Stimulated activated CD8-positive, alpha-beta memory T cell treated with anti-CD3 and anti-CD28 coated beads, Interleukin-4, amount 100 ng/mL, for 24 hours (primary cell): ENCODE measurements around the gene DNM3.

ENCODE experiments used
- DNase-seq: peaks from one replicate; pipeline ENCODE4 v3.0.0-alpha.2; 2020; ENCODE audit warnings: low read depth

Gene DNM3

GRCh38 chr1:172394811-172395210 is 553.5 kb downstream of the DNM3 start:
- no peak for DNase-seq

DNA sequence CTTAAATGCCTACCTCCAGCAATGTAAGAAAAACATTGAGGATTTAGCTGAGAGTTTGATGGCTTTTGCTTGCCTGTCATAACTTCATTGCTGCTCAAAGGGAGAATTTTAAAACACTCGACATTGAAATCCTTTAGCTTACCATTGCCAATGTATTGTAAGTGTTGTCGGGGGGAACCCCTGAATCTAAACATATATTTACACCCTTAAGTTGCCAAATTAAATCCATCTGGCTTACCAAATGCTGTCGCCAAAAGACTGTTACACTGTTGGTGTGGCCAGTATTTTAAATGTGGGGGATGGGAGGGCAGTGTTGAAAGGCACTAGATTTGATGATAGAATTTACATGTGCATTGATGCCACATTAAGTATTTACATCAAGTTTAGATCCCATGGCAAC is 554.3 kb downstream of the DNM3 start:
- DNase-seq, result no peak

GRCh38 chr1:172397221-172397620 is 555.9 kb downstream of the DNM3 start:
- no peak for DNase-seq

- no peak for DNase-seq
Observed at GRCh38 chr1:172397633-172398032, 556.3 kb downstream of the DNM3 start.

DNA sequence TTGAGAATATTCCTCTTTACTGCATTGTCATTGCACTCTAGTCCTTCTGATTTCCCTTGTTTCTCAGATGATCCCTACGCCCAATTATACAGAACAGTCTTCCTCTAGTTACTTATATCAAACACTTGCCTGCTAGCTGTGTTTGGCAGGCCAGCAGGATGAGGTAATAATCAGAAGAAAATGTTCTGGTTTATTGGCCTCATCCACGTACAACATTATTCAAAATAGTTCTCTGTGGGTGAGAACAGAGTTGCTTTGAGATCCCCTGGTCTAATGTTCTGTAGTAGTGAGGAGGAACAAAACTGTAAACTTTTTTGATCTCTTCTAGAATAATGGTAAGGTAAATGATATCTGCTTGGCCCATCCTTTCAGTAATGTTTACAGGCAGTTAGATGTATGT is 556.9 kb downstream of the DNM3 start:
- no peak for DNase-seq

GRCh38 chr1:172398970-172399755 is 557.9 kb downstream of the DNM3 start:
- no peak for DNase-seq

GRCh38 chr1:172399756-172400721 is 558.7 kb downstream of the DNM3 start:
- no peak for DNase-seq

DNA sequence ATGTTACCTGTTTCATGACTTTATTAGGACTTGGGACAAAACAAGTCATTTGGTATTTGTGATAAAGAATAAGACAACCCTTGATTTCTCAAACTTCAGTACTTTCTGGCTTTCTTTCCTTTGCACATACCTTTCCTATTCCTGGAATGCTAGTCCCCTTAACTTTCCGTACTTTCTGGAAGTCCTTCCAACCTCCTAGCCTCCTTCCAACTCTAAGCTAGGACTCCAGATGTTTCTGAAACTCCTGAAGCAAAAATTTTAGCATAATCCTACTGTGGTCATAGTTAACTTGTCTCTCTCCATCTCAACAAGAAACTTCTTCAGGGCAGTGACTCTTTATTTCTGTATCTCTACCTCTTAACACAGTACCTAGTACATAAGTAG is 559.4 kb downstream of the DNM3 start:
- no peak for DNase-seq

DNA sequence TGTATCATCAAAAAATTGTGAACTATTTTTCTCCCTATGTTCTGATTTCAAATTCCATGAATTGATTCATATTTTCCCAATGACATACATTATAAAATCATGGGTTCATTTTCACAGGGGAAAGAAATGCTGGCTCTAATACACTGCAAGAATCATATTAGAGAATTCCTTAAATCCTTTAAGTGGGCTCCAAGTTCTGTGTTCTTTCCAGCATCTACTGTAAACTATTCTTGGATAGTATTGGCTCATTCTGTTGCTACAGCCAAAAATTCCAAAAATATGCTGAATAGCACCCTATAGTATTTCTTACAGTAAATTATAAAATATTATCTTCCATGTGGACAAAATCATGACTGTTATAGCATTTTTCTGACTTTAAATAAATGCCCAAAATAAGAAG is 560.2 kb downstream of the DNM3 start:
- DNase-seq, result no peak

GRCh38 chr1:172401892-172402291 is 560.6 kb downstream of the DNM3 start:
- DNase-seq, result no peak

GRCh38 chr1:172402878-172403569 is 561.7 kb downstream of the DNM3 start:
- DNase-seq, result no peak

DNA sequence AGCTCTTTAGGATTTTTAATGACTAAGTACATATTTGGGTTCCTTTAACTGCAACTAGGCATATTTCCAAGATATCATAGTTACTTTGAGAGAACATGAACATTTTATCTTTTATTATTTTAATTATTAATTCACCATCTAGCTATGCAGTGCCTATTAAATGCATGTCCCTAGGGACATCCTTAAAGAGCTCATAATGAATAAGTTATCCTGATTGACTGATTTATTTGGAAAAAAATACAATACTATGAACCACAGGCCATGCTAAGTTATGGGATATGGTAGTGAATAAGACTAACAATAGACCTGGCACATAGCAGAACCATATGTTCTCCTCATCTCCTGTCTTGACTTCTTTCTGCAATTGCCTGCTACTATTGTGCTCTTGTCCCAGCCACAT is 562.8 kb downstream of the DNM3 start:
- no peak for DNase-seq

- DNase-seq, result no peak
Observed at GRCh38 chr1:172405912-172406311, 564.6 kb downstream of the DNM3 start.

DNA sequence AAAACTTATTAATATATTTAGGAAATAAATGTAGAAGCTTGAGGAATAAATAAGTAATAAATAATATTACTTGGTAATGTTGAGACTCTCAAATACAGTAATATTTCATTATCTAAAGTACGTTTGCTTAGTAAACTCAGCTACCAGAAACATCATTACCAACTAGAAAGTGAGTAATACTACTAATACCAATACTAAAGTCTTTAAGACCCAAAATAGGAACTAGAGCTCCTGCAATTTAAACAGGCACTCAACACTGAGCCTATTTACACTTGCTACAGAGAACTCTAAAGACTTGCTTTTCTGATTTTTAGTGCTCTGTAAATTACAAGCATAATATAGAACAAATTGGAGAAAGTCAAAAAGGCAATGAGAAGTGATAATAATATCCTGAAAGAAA is 565.7 kb downstream of the DNM3 start:
- no peak for DNase-seq

- no peak for DNase-seq
Observed at GRCh38 chr1:172408958-172409357, 567.7 kb downstream of the DNM3 start.

DNA sequence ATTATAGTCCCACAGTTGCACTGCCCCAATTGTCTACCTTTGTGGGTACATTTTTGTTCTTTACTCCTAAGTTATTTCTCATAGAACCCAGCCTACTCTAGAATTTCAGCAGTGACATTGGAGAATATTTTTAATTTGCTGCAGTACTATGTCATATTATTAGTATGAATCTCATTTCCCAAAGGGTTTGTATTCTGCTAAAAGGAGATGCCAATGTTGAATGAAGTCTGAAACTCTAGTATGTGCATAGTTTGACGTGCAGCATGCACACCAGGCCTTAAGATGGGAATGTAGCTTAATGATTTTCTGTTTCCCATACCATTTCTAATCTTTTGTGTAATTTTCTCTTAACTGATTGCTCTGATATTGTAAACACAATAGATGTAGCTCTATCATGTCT is 568.7 kb downstream of the DNM3 start:
- DNase-seq, result no peak

GRCh38 chr1:172411791-172412338 is 570.6 kb downstream of the DNM3 start:
- DNase-seq, result no peak

DNA sequence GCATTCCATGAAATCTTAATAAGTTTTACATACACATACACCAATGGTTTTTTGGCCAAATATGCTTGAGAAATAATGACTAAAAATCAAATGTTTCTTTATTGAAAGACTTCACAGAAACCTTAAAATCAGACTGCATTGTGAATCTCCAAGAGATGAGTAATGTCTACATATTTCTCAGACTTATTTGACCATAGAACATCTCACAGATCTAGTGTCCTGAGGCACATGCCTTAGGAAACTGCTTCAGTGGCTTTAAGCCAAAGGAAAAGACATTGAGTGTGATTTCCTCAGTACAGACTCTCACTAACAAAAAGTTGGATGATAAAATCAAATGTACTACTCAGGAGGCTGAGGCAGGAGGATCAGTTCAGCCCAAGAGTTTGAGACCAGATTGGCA is 573.0 kb downstream of the DNM3 start:
- DNase-seq, result no peak

DNA sequence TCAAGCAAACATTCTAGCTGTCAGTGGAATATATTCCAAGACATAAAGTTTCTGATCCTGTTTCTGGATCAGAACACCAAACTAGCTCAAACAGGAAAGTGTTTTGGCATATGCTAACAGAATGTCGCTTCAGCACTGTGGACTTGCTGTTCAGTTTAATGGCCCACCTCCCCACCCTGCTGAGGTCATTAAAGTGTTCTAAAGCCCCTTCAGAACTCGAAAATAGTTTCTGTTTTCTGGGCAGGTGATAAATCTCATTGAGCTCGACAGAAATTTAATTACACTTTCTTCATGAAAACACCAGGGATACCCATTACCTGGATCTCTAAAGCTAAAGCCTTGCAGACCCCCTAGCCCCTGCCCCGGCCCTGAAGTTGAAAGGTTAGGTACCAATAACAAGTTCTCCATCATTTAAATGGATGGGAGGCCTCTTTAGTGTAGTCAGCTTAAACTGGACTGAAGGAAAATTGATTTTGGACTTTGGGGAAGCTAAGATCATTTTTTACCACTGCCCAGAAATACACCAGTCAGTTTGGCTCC is 575.3 kb downstream of the DNM3 start:
- DNase-seq, result no peak

- no peak for DNase-seq
Observed at GRCh38 chr1:172417557-172417956, 576.3 kb downstream of the DNM3 start.

DNA sequence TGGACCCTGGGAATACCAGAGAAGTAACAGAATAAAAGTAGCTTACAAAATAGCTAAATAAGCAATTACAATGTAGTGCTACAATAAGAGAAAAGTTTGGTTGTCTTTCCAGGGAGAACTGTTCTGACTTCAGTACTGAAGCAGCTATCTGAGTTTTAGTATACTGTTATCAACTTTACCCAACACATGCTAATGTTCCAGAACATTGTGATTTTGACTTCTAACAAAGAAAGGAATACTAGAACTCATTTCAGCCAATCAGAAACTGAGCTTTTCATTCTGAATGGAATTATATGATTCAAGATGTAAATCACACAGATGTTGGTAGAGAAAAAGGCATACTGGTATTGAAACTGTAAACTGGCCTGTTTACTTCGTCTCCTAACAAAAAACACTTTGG is 579.1 kb downstream of the DNM3 start, which contains the start of gene C1orf105:
Gene C1orf105, plus strand, starts transcription at position 301 of the 400 bp plus-strand sequence. CDS start 201 bp downstream, outside the sequence.
- DNase-seq, result no peak
